Measurements from ENCODE around the gene SYK.

The SYK gene

GRCh38 chr9:90826326-90827020, 24.9 kb downstream of the SYK start:
- DNase-seq, result no peak

- DNase-seq, result no peak
Observed at GRCh38 chr9:90827181-90827871, 25.7 kb downstream of the SYK start.

DNA sequence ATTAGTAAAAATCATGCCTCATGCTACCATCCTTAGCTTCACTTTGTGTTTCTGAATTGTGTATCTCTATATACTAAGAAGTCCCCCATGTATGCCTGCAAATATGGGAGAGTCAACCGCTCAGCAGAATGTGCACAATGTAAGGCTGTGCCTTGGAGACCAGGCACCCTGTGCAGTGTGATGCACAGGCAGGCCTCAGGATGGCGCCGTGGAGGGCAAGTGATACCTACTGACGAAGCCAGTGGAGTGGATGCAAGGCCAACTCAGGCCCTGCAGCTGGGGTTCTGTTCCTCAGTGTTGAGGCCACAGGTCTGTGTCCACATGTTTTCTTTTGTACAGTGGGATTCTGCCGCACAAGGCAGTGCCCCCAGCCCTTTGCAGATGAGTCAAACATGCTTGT, 28.4 kb downstream of the SYK start:
- DNase-seq, result no peak

DNA sequence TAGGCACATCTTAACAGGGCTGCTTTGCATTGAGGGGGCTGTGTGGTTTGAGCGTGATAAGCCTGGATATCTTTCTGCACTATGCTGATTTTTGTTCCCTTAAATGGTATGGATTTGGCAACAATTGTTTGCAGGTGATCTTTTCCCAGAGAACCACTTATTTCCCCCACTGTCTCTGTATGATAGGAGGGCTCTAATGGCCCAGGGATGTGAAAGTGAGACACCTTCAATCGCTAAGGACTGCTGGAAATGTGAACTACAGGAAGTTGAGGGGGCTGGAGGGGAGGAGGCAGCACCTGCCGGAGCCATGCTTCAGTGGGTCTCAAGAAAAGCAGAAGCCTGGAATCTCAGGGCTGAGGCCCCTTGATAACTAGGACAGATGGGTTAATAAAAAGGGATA, 29.4 kb downstream of the SYK start:
- no peak for DNase-seq

GRCh38 chr9:90832261-90832660, 30.6 kb downstream of the SYK start:
- no peak for DNase-seq

DNA sequence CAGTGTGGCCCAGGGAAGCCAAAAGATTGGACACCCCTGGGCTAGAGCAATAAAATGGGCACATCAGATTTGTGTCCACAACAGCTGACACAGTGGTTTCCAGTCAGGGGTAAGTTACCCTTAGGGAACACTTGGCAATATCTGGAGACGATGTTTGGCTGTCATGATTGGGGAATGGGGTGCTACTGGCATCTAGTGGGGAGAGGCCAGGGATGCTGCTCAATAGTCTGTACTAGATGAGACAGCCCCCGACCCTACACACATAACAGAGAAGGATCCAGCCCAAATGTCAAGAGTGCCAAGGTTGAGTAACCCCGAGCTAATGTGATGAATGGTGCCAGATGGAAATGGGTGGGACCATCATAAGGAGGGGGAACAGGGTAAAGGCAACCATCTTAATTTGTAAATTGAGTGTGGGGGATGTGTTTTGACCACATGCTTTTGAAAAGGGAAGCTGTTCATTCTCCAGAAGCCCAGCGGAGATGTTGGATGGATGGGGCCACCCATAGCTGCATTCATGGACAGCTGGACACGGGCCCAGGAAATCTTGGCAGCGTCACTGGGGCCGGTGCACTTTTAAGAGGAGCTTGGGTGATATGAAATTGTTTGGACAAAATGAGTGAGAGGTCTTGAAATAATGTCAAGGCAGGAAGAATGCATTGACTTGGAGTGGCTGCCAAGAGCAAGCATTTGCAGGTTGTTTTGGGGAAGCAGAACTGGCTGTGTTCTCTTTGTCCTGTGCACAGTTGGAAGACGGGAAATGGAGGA, 33.4 kb downstream of the SYK start:
- no peak for DNase-seq

DNA sequence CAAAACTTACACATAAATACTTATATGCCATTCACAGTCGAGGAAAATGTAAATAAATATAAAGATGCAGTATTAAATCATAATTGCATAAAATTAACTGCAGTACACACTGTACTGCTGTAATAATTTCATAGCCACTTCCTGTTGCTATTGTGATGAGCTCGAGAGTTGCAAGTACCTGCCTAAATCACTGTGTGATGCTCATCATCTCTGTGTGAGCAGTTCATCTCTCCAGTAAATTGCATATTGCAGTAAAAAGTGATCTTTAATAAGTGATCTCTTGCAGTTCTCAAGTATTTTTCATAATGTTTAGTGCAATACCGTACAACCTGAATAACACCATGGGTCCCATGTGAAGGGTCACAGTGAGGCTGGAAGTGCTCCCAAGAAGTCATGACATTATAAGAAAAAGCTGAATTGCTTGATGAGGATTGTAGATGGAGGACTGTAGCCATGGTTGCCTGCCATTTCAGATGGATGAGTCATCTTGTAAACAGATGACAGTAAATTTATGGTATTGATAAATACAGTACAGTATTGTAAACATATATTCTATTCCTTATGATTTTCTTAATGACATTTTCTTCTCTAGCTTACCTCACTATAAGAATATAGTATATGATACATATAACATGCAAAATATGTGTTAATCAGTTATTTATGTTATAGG, 34.9 kb downstream of the SYK start:
- DNase-seq, result no peak

DNA sequence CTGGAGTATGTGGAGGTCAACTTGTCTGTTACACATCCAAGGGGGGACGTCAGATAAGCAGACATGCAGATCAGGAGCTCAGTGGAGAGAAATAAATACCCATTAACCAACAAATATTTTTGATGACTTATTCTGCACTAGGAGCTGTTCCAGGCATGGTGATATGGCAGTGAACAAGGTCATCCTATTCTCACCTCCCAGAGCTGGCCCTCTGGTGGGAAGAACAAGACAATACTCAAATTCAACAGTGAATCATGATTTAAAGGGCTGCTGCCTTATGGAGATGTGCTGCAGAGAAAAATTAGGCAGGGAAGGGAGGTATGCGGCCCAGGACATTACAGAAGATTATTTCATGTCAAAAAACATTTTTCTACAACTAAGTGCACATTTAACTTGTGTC, 36.5 kb downstream of the SYK start:
- no peak for DNase-seq

- no peak for DNase-seq
Observed at GRCh38 chr9:90838581-90839154, 37.0 kb downstream of the SYK start.

DNA sequence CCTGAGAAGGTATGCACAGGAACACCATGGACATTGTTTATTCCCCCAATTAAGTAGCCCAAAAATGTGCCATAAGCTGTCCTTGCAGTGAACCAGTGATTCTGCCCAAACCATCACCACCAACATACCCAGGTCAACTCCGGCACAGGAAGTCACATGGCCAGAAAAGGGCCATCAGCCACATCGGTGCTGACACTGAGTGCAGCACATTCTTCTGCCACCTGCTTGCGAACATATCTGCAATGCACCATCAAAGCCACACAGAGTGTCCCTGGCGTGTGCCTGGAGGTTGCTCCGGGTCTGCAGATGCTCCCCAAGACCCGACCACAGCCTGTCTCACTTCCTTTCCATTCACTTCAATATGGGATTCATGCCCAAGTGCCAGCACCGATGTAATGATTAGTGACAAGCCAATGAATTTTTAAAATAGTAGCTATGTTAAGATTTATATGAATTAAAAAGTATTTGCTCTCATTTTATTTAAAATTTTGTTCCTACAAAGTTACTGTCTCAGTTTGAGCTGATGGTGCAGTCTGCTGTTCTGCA, 37.6 kb downstream of the SYK start:
- DNase-seq, result no peak

GRCh38 chr9:90840696-90841095, 39.1 kb downstream of the SYK start:
- no peak for DNase-seq

DNA sequence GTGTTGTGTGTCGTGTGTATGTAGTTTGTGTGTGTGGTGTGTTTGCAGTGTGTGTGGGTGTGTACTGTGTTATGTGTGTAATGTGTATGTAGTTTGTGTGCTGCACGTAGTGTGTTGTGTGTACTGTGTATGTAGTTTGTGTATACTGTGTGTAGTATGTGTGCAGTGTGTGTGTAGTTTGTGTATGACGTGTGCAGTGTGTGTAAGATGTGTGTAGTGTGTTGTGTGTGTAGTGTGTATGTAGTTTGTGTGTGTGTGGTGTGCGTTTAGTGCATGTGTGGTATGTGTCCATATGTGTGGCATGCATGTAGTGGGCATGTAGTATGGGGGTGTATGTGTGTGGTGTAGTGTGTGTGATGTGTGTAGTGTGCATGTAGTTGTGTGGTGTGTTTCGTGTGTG, 39.6 kb downstream of the SYK start:
- DNase-seq, result no peak

DNA sequence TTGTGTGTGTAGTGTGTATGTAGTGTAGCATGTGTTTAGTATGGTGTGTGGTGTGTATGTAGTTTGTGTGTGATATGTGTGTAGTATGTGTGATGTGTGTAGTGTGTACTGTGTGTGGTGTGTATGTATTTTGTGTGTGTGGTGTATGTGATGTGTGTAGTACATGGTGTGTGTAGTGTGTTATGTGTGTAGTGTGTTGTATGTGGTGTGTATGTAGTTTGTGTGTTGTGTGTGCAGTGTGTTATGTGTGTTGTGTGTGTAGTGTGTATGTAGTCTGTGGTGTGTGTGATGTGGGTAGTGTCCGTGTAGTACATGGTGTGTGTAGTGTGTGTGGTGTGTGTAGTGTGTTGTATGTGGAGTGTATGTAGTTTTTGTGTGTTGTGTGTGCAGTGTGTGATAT, 40.0 kb downstream of the SYK start:
- no peak for DNase-seq

DNA sequence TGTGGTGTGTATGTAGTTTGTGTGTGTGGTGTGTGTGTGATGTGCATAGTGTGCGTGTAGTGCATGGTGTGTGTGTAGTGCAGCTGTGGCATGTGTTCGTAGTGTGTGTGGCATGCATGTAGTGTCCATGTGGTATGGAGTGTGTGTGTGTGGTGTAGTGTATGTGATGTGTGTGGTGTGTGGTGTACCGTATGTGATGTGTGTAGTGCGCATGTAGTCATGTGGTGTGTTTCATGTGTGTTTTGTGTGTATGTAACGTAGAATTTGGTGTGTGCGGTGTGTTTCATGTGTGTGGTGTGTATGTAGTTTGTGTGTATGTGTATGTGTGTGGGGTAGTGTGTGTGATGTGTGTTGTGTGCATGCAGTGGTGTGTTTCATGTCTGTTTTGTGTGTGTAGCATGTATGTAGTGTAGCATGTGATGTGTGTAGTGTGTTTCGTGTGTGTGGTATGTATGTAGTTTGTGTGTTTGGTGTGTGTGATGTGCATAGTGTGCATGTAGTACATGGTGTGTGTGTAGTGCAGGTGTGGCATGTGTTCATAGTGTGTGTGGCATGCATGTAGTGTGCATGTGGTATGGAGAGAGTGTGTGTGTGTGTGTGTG, 40.7 kb downstream of the SYK start:
- no peak for DNase-seq

DNA sequence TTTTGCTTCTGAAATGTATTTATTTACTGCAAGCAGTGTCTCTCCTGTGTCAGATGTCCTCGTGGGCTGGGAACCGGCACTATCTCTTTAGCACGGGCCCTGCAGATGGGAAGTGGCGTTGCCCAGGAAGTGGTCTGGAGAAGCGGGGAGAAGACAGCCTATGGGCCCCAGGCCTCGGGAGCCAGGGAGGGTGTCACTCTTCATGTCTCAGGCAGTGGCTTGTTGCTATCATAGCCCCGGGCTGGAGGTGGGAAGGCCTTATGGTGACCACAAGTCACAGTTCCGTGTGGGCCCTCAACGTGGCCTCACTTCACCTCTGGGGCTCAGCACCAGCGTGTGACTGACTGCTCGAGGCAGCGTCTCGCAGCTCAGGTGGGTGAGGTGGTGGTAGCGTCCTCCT, 41.4 kb downstream of the SYK start:
- no peak for DNase-seq

GRCh38 chr9:90843525-90843924, 41.9 kb downstream of the SYK start:
- no peak for DNase-seq

DNA sequence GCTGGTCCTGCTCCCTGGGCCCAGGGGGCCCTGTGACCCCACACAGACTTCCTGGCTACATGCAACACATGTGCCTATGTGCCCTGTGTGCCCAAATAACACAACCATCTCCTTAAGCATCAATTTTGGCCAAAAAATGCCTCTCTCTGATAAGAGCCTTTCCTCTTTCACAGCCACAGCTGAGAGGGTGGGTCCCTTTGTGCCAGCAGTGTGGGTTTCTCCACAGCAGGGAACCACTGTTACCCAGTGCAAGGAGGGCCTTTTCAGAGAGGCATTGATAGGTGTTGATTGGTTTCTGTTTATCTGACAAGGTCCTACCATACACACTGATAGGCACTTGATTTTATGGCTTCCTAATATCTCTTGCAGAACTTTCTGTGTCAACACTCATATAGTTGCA, 42.7 kb downstream of the SYK start:
- no peak for DNase-seq

DNA sequence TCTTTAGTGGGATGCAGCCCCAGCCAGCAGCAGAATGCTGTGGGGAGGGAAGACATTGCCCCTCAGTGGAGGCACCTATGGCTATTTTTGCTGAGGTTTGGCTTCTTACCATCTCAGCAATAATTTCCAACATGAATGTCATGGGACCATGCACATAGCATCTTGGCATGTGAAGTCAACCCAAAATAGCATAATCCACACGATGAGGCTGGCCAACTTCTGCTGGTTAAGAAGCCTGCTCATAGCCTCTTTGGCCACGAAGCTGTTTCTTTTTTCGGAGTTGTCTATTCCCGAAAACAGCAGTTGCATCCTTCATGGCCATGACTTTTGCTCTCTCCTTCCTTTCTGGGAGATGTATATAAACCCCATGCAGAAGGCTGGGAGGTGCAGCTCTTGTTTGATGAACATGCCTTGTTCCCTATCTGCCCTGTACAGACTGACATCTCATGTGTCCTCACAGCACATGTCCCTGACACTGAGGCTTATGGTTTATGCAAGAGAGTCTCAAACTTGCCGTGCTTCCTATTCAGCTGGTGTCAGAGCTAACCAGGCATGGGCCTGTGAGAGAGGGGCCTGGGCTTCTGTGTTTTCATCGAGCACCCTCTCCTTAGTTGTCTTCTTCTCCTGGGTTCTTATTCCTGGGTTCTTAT, 45.3 kb downstream of the SYK start:
- DNase-seq, result no peak

GRCh38 chr9:90847971-90848370, 46.4 kb downstream of the SYK start:
- no peak for DNase-seq

GRCh38 chr9:90848866-90849265, 47.2 kb downstream of the SYK start:
- no peak for DNase-seq

DNA sequence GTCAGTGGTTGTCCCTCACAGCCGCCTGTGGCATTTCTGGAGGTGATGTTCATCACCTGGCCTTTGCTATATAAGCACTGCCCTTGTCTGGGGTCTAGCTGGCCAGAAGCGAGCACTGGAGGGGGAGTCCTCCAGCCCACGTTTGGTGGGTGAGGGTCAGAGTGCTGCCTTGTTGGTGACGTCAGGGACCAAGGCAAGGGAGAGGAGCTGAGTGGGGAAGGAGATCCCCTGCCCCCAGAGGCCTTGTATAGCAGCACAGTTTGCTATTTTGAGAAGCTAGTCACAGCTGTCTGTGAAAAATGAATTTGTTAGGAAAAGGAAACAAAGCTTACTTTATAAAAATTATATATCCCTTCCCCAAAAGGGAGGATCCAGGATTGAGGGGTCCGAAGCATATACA, 49.8 kb downstream of the SYK start:
- no peak for DNase-seq

DNA sequence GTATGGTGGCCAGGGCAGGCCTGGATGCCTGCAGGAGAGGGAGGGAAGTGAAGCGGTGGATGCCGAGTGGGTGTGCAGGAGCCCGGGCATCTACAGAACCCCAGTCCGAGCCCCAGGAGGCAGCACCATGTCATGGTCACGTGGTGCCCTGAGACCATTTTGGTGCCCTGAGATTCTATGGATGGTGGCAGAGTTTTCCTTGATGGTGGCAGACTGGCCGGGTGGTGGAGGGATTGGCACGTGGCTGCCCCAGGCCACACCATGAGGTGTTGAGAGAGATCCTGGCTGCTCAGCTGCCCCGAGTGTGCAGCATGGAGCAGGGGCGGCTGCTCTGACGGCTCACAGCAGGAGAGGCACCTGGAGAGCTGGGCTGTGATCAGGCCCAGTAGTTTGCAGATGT, 52.3 kb downstream of the SYK start:
- DNase-seq, result no peak
